Measurements from ENCODE around the gene PTCD1.
"Not testable (repeated sequence)": the region's sequence is repeated elsewhere in the genome, so short reads cannot be mapped to it uniquely, and the experiment has no call there.

PTCD1 gene

GRCh38 chr7:99449326-99449725, 10.7 kb upstream of the PTCD1 start:
- DNase-seq (ENCODE audit: low spot score): no peak
- no peak for FAIRE-seq

GRCh38 chr7:99448855-99449254, 10.3 kb upstream of the PTCD1 start:
- FAIRE-seq (no peak), DNase-seq (ENCODE audit: low spot score) (no peak)

GRCh38 chr7:99447943-99448342, 9.3 kb upstream of the PTCD1 start:
- DNase-seq (ENCODE audit: low spot score) (peak; percentile 43), FAIRE-seq (peak; percentile 42)

GRCh38 chr7:99446096-99446495, 7.5 kb upstream of the PTCD1 start:
- FAIRE-seq: no peak
- DNase-seq (ENCODE audit: low spot score): no peak

- DNase-seq (ENCODE audit: low spot score) (no peak), FAIRE-seq (no peak)
Observed at GRCh38 chr7:99440195-99440594, 1.6 kb upstream of the PTCD1 start.

GRCh38 chr7:99437946-99438572, 539 bp downstream of the PTCD1 start:
- no peak for FAIRE-seq
- DNase-seq (ENCODE audit: low spot score): no peak

DNA sequence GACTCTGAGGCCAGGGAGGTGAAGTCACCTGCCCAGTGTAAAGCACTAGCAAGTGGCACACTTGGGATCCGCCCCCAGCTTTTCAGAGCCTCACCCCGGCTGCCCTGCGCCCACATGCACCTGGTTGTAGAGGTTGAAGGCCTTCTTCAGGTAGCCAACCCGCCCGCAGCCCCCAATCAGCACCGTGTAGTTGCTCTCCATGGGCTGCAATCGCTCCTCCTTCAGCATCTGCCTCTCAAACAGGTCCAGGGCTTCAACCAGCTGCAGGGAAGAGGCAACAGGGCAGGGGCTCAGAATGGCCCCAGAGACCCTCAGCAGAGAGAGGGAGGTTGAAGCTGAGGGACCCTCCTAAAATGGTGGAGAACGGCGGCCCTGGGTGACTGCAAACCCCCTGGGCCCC, 5.4 kb downstream of the PTCD1 start:
- FAIRE-seq (no peak), DNase-seq (ENCODE audit: low spot score) (no peak)

DNA sequence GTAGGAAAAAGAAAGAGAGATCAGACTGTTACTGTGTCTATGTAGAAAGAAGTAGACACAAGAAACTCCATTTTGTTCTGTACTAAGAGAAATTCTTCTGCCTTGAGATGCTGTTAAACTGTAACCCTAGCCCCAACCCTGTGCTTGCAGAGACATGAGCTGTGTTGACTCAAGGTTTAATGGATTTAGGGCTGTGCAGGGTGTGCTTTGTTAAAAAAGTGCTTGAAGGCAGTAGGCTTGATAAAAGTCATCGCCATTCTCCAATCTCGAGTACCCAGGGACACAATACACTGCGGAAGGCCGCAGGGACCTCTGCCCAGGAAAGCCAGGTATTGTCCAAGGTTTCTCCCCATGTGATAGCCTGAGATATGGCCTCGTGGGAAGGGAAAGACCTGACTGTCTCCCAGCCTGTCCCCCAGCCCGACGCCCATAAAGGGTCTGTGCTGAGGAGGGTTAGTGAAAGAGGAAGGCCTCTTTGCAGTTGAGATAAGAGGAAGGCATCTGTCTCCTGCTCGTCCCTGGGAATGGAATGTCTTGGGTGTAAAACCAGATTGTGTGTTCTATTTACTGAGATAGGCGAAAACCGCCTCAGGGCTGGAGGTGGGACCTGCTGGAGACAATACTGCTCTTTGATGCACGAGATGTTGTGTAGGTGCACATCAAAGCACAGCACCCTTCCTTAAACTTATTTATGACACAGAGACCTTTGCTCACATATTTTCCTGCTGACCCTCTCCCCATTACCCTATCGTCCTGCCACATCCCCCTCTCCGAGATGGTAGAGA, 6.7 kb downstream of the PTCD1 start:
- not testable (repeated sequence) for FAIRE-seq; DNase-seq (ENCODE audit: low spot score)

DNA sequence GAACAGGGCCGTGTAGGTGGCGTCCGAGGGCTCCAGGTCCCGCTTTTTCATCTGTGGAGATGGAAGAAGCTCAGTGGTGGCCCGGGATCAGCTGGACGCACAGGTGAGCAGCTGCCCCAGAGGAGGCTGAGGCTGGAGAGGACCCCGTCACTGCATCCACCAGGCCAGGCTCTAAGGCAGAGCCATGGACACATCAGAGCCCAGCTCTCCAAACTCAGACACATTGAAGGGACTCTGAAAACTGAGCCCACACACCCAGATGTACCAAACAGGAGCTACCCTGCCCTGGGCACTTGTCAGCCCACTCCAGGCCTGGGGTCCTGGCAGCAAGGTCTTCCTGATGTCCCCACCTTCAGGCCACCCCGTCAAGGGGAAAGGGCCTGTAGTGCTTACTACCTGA, 8.8 kb downstream of the PTCD1 start:
- DNase-seq (ENCODE audit: low spot score): no peak
- FAIRE-seq: no peak

DNA sequence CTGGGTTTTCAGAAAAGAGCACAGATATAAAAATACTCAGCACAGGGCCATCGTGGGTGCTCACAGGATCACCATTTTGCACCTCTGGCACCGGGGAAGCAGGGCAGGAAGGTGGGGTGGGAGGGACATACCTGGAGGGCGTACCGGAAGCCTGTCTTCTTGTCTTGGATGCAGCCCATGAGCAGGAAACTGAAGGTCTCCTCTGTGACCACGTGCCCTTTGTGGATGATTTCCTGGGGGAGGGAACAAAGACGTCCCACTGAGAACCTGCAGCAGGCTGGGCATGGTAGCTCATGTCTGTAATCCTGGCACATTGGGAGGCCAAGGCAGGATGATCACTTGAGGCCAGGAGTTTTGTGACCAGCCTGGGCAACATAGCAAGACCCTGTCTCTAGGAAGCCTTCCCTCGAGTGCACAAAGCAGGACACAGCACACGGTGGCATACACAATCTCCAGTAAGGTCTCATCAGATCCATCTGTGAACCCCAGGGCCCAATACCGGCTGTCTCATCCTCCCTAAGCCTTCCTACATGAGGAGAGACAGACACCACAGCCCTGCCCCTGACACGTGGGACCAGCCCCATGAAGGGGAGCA, 9.5 kb downstream of the PTCD1 start:
- DNase-seq (ENCODE audit: low spot score): no peak
- FAIRE-seq: peak; percentile 44

DNA sequence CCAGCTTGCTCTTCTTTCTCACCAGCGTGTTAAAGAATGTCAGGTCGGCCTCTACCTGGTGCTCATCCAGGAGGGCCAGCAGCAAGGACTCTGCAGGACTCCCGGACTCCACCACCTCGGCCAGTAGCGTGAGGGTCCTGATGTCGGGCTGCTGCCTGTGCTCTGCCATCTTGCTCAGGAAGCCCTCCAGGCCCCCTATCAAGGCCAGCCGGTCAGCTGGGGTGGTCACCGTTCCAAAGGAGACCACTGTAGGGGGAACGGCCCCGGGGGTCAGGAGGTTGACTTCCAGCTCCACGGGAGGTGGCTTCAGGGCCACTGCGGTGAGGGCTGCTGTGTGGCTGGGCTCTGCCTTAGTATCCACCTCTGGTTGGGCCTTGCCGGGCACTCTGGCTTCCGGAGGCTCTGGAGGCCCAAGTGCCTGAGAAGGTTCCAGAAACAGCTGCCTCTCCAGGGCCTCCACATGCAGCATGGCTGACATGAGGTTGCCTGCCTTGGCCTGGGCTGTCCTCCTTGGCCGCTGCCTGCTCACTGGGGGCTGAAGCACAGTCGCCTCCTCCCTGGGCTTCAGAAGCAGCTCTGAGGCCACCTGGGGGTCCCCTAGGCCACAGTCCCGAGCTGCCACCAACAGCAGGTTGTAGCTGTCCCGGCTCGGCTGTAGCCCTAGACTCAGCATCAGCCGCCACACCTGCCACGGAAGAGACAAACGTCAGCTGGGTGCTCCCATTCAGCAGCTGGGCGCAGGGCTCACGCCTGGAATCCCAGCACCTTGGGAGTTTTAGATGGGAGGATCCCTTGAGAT, 13.5 kb downstream of the PTCD1 start:
- no peak for FAIRE-seq
- DNase-seq (ENCODE audit: low spot score): no peak

GRCh38 chr7:99422625-99423024, 16.0 kb downstream of the PTCD1 start:
- no peak for FAIRE-seq
- DNase-seq (ENCODE audit: low spot score): no peak

- no peak for FAIRE-seq
Observed at GRCh38 chr7:99422186-99422585, 16.4 kb downstream of the PTCD1 start.

GRCh38 chr7:99420986-99421385, 17.6 kb downstream of the PTCD1 start:
- no peak for DNase-seq (ENCODE audit: low spot score)
- no peak for FAIRE-seq

More at GRCh38 chr7:99422186-99422585, 16.4 kb downstream of the PTCD1 start:
- no peak for DNase-seq (ENCODE audit: low spot score)

DNA sequence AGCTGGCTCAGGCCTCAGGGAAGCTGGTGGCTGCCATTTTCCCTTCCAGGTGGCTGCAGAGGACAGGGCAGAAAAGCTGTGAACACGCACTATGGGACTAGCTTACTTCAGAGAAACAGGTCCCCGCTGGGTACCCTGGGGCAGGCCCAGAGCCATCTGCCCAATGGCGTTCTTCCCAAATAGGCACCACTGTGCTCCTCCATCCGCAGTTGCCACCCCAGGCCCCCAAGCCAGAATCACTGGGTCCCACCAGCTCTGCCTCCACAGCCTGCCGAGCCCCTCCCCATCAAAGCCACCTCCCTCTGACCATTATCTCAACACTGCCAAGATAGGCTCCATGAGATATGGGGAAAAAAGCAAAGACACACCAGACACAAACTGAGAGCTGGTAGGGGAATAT, 18.4 kb downstream of the PTCD1 start:
- no peak for DNase-seq (ENCODE audit: low spot score)
- no peak for FAIRE-seq

DNA sequence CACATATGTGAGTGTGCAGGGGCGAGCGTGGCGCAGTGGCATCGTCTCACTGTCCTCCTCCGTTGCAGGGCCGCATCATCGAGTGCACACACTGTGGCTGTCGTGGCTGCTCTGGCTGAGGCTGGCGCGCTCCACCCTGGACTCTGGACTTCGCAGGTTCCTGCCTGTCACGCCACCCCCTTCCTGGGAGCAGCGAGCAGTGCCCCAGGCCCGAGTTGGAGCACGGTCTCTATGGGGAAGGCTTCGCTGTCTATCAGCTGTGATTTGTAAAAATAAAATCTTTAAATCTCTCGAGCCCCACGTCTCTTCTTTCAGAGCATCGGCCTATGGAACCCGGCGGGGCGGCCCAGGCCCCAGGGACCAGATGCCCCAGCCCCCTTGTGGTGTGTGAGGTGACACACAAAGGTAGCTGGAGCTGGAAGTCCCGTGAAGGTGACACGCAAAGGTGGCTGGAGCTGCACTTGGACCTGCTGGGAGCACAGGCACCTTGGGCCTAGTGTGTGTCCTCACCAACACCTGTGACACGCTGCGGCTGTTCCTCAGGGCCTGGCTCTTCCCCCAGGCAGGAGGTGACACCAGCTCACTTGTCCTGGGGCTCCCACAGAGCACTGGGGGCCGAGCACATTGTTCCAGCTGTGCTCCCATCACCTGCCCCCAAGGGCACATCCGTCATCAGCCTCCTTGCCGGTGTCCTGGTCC, 19.1 kb downstream of the PTCD1 start:
- DNase-seq (ENCODE audit: low spot score): no peak
- no peak for FAIRE-seq

DNA sequence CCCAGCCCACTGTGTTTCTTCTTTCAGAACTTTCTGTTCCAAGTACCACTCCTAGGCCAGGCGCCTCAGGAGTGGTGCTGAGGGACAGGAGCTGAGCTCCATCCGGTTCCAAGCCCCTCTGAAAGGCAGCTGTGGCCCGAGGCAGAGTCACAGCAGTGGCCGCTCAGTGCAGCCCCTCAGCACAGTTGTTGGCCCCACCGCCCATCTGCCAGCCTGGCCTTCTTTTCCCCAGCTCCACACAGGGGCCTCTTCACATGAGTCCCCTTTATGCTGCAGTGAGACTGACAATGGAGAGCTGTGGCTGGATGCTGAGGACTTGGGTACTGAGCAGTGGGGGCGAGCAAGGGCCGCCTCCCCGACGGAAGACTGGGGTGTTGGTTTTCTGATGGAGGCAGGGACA, 20.3 kb downstream of the PTCD1 start:
- FAIRE-seq: no peak
- DNase-seq (ENCODE audit: low spot score): no peak

GRCh38 chr7:99415513-99416127, 23.0 kb downstream of the PTCD1 start:
- DNase-seq (ENCODE audit: low spot score); FAIRE-seq: not testable (repeated sequence)

GRCh38 chr7:99410635-99411034, 28.0 kb downstream of the PTCD1 start:
- DNase-seq (ENCODE audit: low spot score) (no peak), FAIRE-seq (no peak)

DNA sequence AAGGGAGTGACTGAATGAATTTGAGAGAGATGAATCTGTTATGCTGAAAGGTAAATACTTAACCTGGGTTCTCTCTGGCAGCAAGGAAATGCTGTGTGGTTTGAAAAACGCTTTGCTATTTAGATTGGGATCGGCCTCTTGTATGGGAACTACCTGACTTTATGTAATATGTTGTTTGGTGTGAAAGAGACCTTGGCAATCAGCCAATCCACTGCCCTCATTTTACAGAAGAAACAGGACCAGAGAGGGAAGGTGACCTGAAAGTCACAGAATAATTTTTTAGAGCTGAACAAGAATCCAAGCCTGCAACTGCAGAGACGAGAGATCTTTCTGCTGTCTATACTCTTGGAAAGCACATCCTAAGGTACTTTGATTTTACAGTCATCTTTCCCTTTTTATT, 28.8 kb downstream of the PTCD1 start:
- FAIRE-seq (no peak), DNase-seq (ENCODE audit: low spot score) (no peak)

DNA sequence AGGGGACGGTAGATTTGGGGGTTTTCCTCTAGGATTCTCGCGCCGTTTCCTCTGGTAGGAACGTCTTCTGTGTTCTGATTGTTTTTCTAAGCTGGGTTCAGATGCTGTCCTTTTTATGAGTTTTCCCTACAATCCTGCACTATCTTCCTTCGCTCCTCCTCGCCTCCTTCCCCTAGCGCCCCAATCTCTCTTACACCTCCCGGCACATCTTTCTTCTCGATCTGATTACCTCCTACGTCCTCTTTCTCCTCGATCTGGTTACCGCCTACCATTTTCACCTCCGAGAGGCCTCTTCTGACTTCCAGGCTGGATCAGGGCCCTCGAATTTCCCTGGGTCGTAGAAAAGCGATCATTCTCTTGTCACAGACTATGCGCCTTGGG, 29.4 kb downstream of the PTCD1 start:
- no peak for FAIRE-seq
- no peak for DNase-seq (ENCODE audit: low spot score)

All from urothelium cell line (cell line).